Hepatocyte (in vitro differentiated cells): ENCODE results near the gene EPAS1.

Experiments used
- EZH2 ChIP-seq: fragments of 200-600 bp; sonication (generic); IDR thresholded peaks from 2 replicates; pipeline ENCODE4 v1.6.1; 2016; ENCODE audit warnings: antibody characterized with exemption, mild to moderate bottlenecking, borderline replicate concordance
- TF ChIP-seq, protein P1 (sequence below): fragments of 200-600 bp; sonication (generic); IDR thresholded peaks from 2 replicates; pipeline ENCODE4 v1.5.1; 2016; ENCODE audit warnings: antibody characterized with exemption, mild to moderate bottlenecking; ENCODE audit not compliant: poor library complexity

DNA sequence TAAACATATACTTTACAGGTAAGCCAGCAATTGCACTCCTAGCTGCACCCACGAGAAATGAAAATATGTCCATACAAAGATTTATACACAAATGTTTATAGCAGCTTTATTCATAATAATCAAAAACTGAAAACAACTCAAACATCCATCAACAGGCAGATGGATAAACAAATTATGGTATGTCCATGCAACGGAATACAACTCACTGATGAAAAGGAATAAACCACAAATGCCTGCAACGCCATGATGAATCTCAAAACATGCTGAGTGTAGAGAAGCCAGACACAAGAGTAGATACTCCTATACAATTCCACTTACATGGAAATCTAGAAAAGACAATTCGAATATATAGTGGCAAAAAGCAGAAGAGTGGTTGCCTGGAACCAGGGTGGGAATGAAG is 76.0 kb downstream of the EPAS1 start:
- TF ChIP-seq, protein P1, sequence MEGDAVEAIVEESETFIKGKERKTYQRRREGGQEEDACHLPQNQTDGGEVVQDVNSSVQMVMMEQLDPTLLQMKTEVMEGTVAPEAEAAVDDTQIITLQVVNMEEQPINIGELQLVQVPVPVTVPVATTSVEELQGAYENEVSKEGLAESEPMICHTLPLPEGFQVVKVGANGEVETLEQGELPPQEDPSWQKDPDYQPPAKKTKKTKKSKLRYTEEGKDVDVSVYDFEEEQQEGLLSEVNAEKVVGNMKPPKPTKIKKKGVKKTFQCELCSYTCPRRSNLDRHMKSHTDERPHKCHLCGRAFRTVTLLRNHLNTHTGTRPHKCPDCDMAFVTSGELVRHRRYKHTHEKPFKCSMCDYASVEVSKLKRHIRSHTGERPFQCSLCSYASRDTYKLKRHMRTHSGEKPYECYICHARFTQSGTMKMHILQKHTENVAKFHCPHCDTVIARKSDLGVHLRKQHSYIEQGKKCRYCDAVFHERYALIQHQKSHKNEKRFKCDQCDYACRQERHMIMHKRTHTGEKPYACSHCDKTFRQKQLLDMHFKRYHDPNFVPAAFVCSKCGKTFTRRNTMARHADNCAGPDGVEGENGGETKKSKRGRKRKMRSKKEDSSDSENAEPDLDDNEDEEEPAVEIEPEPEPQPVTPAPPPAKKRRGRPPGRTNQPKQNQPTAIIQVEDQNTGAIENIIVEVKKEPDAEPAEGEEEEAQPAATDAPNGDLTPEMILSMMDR: no peak
- TF ChIP-seq EZH2: no peak
